HEK293 (cell line): Measurements from ENCODE around the gene FRMPD2.

Source experiments
- CTCF ChIA-PET: fragments of 350-600 bp; formaldehyde crosslinking; extraction: SDS; loops from one replicate; lab custom pipeline; 2021; ENCODE audit warnings: antibody characterized with exemption; lab: Yijun Ruan, JAX
- POLR2A ChIA-PET: fragments of 300-600 bp; formaldehyde crosslinking; extraction: SDS; loops from one replicate; lab custom pipeline; 2020; ENCODE audit warnings: antibody characterized with exemption, inconsistent platforms; lab: Yijun Ruan, JAX
- H3K27ac ChIP-seq: fragments of 200-500 bp; sonication (Bioruptor generic); 2 replicates; pipeline ENCODE4 v1.5.1; 2014; ENCODE audit warnings: low read depth, low read length, control low read depth, inconsistent platforms; ENCODE audit errors: extremely low read depth
- H3K36me3 ChIP-seq, 2 experiments: fragments of 200-500 bp in 1 of 2; sonication (Bioruptor generic) in 1 of 2; 1 replicate in 1 of 2; 2 replicates in 1 of 2; pipeline ENCODE4 v1.5.1; 2014 to 2017; ENCODE audit warnings: inconsistent platforms in 2 of 2, low read length in 2 of 2; ENCODE audit not compliant: control insufficient read depth in 2 of 2, insufficient read depth in 1 of 2
- H3K4me1 ChIP-seq: fragments of 200-500 bp; sonication (Bioruptor generic); 2 replicates; pipeline ENCODE4 v1.5.1; 2014; ENCODE audit warnings: mild to moderate bottlenecking, low read length, inconsistent platforms; ENCODE audit not compliant: control insufficient read depth, insufficient read depth
- H3K4me3 ChIP-seq: 2 replicates; pipeline ENCODE4 v1.5.1; 2011; ENCODE audit warnings: low read depth, mild to moderate bottlenecking, control low read depth, low read length, moderate library complexity
- H3K9me3 ChIP-seq: fragments of 200-500 bp; sonication (Bioruptor generic); 2 replicates; pipeline ENCODE4 v1.5.1; 2014; ENCODE audit warnings: low read depth, low read length, inconsistent platforms; ENCODE audit not compliant: control insufficient read depth, insufficient read depth
- GLIS2 ChIP-seq: fragments of 450-650 bp; formaldehyde crosslinking; IDR thresholded peaks from 2 replicates; pipeline ENCODE4 v1.5.1; 2016; ENCODE audit warnings: missing biosample characterization, missing genetic modification characterization
- OSR2 ChIP-seq: fragments of 450-650 bp; formaldehyde crosslinking; IDR thresholded peaks from 2 replicates; pipeline ENCODE4 v1.5.1; 2016; ENCODE audit warnings: missing biosample characterization, missing genetic modification characterization
- PRDM10 ChIP-seq: fragments of 450-650 bp; formaldehyde crosslinking; IDR thresholded peaks from 2 replicates; pipeline ENCODE4 v1.5.1; 2016; ENCODE audit warnings: missing biosample characterization, missing genetic modification characterization
- RBAK ChIP-seq: fragments of 450-650 bp; formaldehyde crosslinking; IDR thresholded peaks from 2 replicates; pipeline ENCODE4 v1.5.1; 2016; ENCODE audit warnings: missing biosample characterization, missing genetic modification characterization
- SCRT2 ChIP-seq: fragments of 450-650 bp; formaldehyde crosslinking; IDR thresholded peaks from 2 replicates; pipeline ENCODE4 v1.5.1; 2016; ENCODE audit warnings: missing biosample characterization, missing genetic modification characterization
- SP3 ChIP-seq: fragments of 450-650 bp; formaldehyde crosslinking; IDR thresholded peaks from 2 replicates; pipeline ENCODE4 v1.5.1; 2016; ENCODE audit warnings: missing biosample characterization, missing genetic modification characterization
- SP7 ChIP-seq: fragments of 450-650 bp; formaldehyde crosslinking; IDR thresholded peaks from 2 replicates; pipeline ENCODE4 v1.5.1; 2016; ENCODE audit warnings: missing biosample characterization, missing genetic modification characterization
- ZBTB1 ChIP-seq: fragments of 450-650 bp; formaldehyde crosslinking; IDR thresholded peaks from 2 replicates; pipeline ENCODE4 v1.5.1; 2016; ENCODE audit warnings: missing biosample characterization, missing genetic modification characterization
- ZFP3 ChIP-seq: fragments of 450-650 bp; formaldehyde crosslinking; IDR thresholded peaks from 2 replicates; pipeline ENCODE4 v1.5.1; 2016; ENCODE audit warnings: low read depth, missing biosample characterization, missing genetic modification characterization
- ZNF132 ChIP-seq: fragments of 450-650 bp; formaldehyde crosslinking; IDR thresholded peaks from 2 replicates; pipeline ENCODE4 v1.5.1; 2017; ENCODE audit warnings: missing biosample characterization, missing genetic modification characterization, borderline replicate concordance
- ZNF214 ChIP-seq: fragments of 450-650 bp; formaldehyde crosslinking; IDR thresholded peaks from 2 replicates; pipeline ENCODE4 v1.5.1; 2017; ENCODE audit warnings: missing biosample characterization, mild to moderate bottlenecking, missing genetic modification characterization, borderline replicate concordance
- ZNF48 ChIP-seq: fragments of 450-650 bp; formaldehyde crosslinking; IDR thresholded peaks from 2 replicates; pipeline ENCODE4 v1.5.1; 2016; ENCODE audit warnings: missing biosample characterization, missing genetic modification characterization
- ZNF501 ChIP-seq: fragments of 450-650 bp; formaldehyde crosslinking; IDR thresholded peaks from 2 replicates; pipeline ENCODE4 v1.5.1; 2016; ENCODE audit warnings: missing biosample characterization, missing genetic modification characterization
- ZNF510 ChIP-seq: fragments of 450-650 bp; formaldehyde crosslinking; IDR thresholded peaks from 2 replicates; pipeline ENCODE4 v1.5.1; 2018; ENCODE audit warnings: mild to moderate bottlenecking, missing genetic modification characterization, missing biosample characterization; ENCODE audit not compliant: insufficient replicate concordance
- ZNF514 ChIP-seq: fragments of 450-650 bp; formaldehyde crosslinking; IDR thresholded peaks from 2 replicates; pipeline ENCODE4 v1.5.1; 2016; ENCODE audit warnings: missing biosample characterization, missing genetic modification characterization
- ZNF521 ChIP-seq: fragments of 450-650 bp; formaldehyde crosslinking; IDR thresholded peaks from 2 replicates; pipeline ENCODE4 v1.5.1; 2017; ENCODE audit warnings: missing biosample characterization, mild to moderate bottlenecking, missing genetic modification characterization
- ZNF549 ChIP-seq: fragments of 450-650 bp; IDR thresholded peaks from 2 replicates; pipeline ENCODE4 v1.5.1; 2018; ENCODE audit warnings: missing biosample characterization, missing genetic modification characterization, mild to moderate bottlenecking, inconsistent platforms, moderate library complexity
- ZNF561 ChIP-seq: fragments of 450-650 bp; IDR thresholded peaks from 2 replicates; pipeline ENCODE4 v1.5.1; 2018; ENCODE audit warnings: missing biosample characterization, missing genetic modification characterization, borderline replicate concordance
- ZNF585B ChIP-seq: fragments of 450-650 bp; formaldehyde crosslinking; IDR thresholded peaks from 2 replicates; pipeline ENCODE4 v1.5.1; 2016; ENCODE audit warnings: missing biosample characterization, missing genetic modification characterization
- ZNF596 ChIP-seq: fragments of 450-650 bp; IDR thresholded peaks from 2 replicates; pipeline ENCODE4 v1.5.0; 2018; ENCODE audit warnings: missing biosample characterization, mild to moderate bottlenecking, missing genetic modification characterization, moderate library complexity
- ZNF624 ChIP-seq: fragments of 450-650 bp; formaldehyde crosslinking; IDR thresholded peaks from 2 replicates; pipeline ENCODE4 v1.5.1; 2017; ENCODE audit warnings: missing biosample characterization, missing genetic modification characterization
- ZNF677 ChIP-seq: fragments of 450-650 bp; IDR thresholded peaks from 2 replicates; pipeline ENCODE4 v1.5.0; 2018; ENCODE audit warnings: missing biosample characterization, mild to moderate bottlenecking, missing genetic modification characterization, moderate library complexity
- ZNF701 ChIP-seq: fragments of 450-650 bp; formaldehyde crosslinking; IDR thresholded peaks from 2 replicates; pipeline ENCODE4 v1.5.1; 2016; ENCODE audit warnings: missing biosample characterization, missing genetic modification characterization
- ZSCAN30 ChIP-seq: fragments of 450-650 bp; IDR thresholded peaks from 2 replicates; pipeline ENCODE4 v1.5.1; 2018; ENCODE audit warnings: missing biosample characterization, mild to moderate bottlenecking, missing genetic modification characterization, moderate library complexity
- ZSCAN4 ChIP-seq: fragments of 450-650 bp; formaldehyde crosslinking; IDR thresholded peaks from 2 replicates; pipeline ENCODE4 v1.5.1; 2017; ENCODE audit warnings: missing biosample characterization, missing genetic modification characterization
- TF ChIP-seq, protein P1 (sequence below): fragments of 450-650 bp; formaldehyde crosslinking; IDR thresholded peaks from 2 replicates; pipeline ENCODE4; 2016; ENCODE audit warnings: missing biosample characterization, missing genetic modification characterization

The FRMPD2 gene

DNA sequence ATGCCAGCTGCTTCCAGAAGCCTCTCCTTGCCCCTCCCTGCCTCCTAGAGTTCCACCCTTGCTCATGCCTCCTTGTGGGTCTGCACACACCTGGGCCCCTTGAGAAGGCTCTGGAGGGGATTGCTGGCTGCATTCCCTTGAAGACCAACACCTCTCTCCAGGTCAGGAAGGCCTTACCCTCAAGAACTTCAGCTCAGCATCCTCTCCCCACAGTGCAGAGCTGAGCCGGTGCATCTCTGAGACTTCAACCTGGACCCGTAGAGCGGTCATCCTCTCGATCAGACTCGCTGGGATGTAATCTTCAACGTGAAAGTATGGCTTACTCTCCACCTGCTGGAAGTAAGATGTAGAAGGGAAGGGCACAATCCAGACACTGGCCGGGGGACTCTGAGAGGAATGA is 62.7 kb downstream of the FRMPD2 start:
- TF ChIP-seq ZNF677 (tag by site-specific recombination), result no peak
- no peak for TF ChIP-seq SP7 (tag by site-specific recombination)
- no peak for TF ChIP-seq ZNF501 (tag by site-specific recombination)
- TF ChIP-seq ZSCAN4 (tag by site-specific recombination), result no peak
- TF ChIP-seq ZNF596 (tag by site-specific recombination), result no peak
- TF ChIP-seq GLIS2 (tag by site-specific recombination), result no peak
- TF ChIP-seq SP3, result no peak
- no peak for TF ChIP-seq ZNF561 (tag by site-specific recombination)
- no peak for TF ChIP-seq ZFP3 (tag by site-specific recombination)
- no peak for TF ChIP-seq OSR2 (tag by site-specific recombination)
- TF ChIP-seq SCRT2 (tag by site-specific recombination), result no peak
- no peak for TF ChIP-seq PRDM10 (tag by site-specific recombination)
- TF ChIP-seq ZBTB1, result no peak
- TF ChIP-seq ZNF514 (tag by site-specific recombination), result no peak
- TF ChIP-seq ZSCAN30 (tag by site-specific recombination), result no peak
- TF ChIP-seq ZNF132 (tag by site-specific recombination), result no peak
- no peak for TF ChIP-seq ZNF48 (tag by site-specific recombination)
- no peak for TF ChIP-seq ZNF510 (tag by site-specific recombination)
- TF ChIP-seq, protein P1, sequence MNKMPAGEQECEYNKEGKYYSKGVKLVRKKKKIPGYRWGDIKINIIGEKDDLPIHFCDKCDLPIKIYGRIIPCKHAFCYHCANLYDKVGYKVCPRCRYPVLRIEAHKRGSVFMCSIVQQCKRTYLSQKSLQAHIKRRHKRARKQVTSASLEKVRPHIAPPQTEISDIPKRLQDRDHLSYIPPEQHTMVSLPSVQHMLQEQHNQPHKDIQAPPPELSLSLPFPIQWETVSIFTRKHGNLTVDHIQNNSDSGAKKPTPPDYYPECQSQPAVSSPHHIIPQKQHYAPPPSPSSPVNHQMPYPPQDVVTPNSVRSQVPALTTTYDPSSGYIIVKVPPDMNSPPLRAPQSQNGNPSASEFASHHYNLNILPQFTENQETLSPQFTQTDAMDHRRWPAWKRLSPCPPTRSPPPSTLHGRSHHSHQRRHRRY (tag by site-specific recombination), result no peak
- ChIA-PET CTCF (interaction anchor here (0.6 to 0.7 kb wide), 2 partner anchors 16 to 1570 kb away, joined by 3 read pairs; no protein-coding TSS in a partner anchor), POLR2A (no interaction called here)

DNA sequence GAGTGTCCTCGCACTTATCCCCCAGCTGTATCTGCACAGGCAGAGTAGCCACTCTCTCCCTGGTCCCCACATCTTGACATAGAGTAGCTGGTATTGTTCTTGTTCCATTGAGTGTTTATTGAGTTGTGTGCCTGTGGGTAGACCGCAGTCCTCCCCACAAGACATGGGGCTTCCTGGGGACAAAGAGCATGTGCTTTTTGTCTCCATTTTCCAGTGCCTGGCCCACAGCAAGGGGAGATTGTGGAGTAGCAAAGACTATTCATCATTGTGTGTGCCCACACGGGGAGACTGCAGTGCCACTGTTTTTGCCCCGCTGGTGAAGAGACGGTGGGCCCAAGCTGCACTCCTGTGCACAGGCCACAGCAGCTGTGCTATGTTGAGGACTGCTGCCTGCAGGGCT is 63.5 kb downstream of the FRMPD2 start:
- TF ChIP-seq ZNF214 (tag by site-specific recombination) (no peak), ZNF521 (tag by site-specific recombination) (no peak), ZNF549 (tag by site-specific recombination) (no peak), ZNF624 (no peak), ZNF585B (tag by site-specific recombination) (no peak), SP3 (no peak), RBAK (tag by site-specific recombination) (no peak), ZNF701 (no peak)
- no peak overlapping the region for H3K4me3 ChIP-seq
- no peaks in the 10 kb centered on the region for H3K36me3 ChIP-seq
- ChIA-PET CTCF (no interaction called here), POLR2A (no interaction called here)
- no peak overlapping the region for H3K27ac ChIP-seq
- H3K9me3 ChIP-seq, result no peaks in the 10 kb centered on the region
- no peaks in the 10 kb centered on the region for H3K4me1 ChIP-seq

More for the DNA sequence above, 62.7 kb downstream of the FRMPD2 start:
- H3K9me3 ChIP-seq, result no peaks in the 10 kb centered on the region
- H3K27ac ChIP-seq, result no peak overlapping the region
- H3K4me3 ChIP-seq, result no peak overlapping the region
- H3K4me1 ChIP-seq, result no peaks in the 10 kb centered on the region
- H3K36me3 ChIP-seq, result no peaks in the 10 kb centered on the region
